HepG2 (cell line): Measurements from ENCODE around the gene LLGL2. TPM values are rescaled to one million over a fixed set of nuclear protein-coding genes. Genes with fewer than 3 reads are reported as not detected.

Experiments
- CREBL2 ChIP-seq: sonication (generic); formaldehyde crosslinking; IDR thresholded peaks from 2 replicates; pipeline ENCODE4 v1.8.1; 2023; ENCODE audit warnings: missing genetic modification reagents, mild to moderate bottlenecking, borderline replicate concordance
- ETS1 ChIP-seq: sonication (generic); formaldehyde crosslinking; IDR thresholded peaks from 2 replicates; pipeline ENCODE4 v1.4.0; 2020; ENCODE audit warnings: missing genetic modification reagents
- FOSL2 ChIP-seq: sonication (generic); formaldehyde crosslinking; IDR thresholded peaks from 2 replicates; pipeline ENCODE4 v1.4.0; 2020; ENCODE audit warnings: missing genetic modification reagents
- HOMEZ ChIP-seq: IDR thresholded peaks from 2 replicates; pipeline ENCODE4 v1.6.1; 2016; ENCODE audit warnings: low read depth
- KDM5B ChIP-seq: sonication (generic); formaldehyde crosslinking; IDR thresholded peaks from 2 replicates; pipeline ENCODE4 v1.4.0; 2020; ENCODE audit warnings: missing genetic modification reagents, mild to moderate bottlenecking, borderline replicate concordance
- NCOA2 ChIP-seq: sonication (generic); formaldehyde crosslinking; IDR thresholded peaks from 2 replicates; pipeline ENCODE4 v1.8.0; 2022; ENCODE audit warnings: inconsistent platforms
- NR2F6 ChIP-seq, 2 experiments: IDR thresholded peaks; 2 replicates each; pipeline ENCODE4 v1.6.1; 2016; ENCODE audit warnings: antibody characterized with exemption in 1 of 2, mild to moderate bottlenecking in 1 of 2
- PRDM10 ChIP-seq: sonication (generic); formaldehyde crosslinking; IDR thresholded peaks from 2 replicates; pipeline ENCODE4 v1.4.0; 2020; ENCODE audit warnings: low read depth, missing genetic modification reagents
- TEAD3 ChIP-seq: optimal IDR thresholded peaks from 2 replicates; pipeline ENCODE3; 2016; ENCODE audit warnings: borderline replicate concordance
- ZHX1 ChIP-seq: sonication (generic); formaldehyde crosslinking; IDR thresholded peaks from 2 replicates; pipeline ENCODE4 v1.8.1; 2022; ENCODE audit warnings: low read depth, mild to moderate bottlenecking, missing genetic modification reagents
- ZNF329 ChIP-seq: sonication (generic); formaldehyde crosslinking; IDR thresholded peaks from 2 replicates; pipeline ENCODE4 v1.9.0; 2021; ENCODE audit warnings: low read depth, mild to moderate bottlenecking, missing genetic modification reagents
- ZNF451 ChIP-seq: sonication (generic); formaldehyde crosslinking; IDR thresholded peaks from 2 replicates; pipeline ENCODE4 v1.5.0; 2020; ENCODE audit warnings: mild to moderate bottlenecking, missing genetic modification reagents
- polyA plus RNA-seq, 8 experiments: library from polyadenylated mRNA; depleted of rRNA in 3 of 8; stranded (reverse) in 7 of 8; unstranded in 1 of 8; fragments of >200 nt; fragmentation: Illumina TruSeq in 4 of 8; extraction: Trizol in 4 of 8; gene quantifications; 2 replicates each; pipeline versions ENCODE4 v1.2.1 to v1.2.3, GENCODE V29; 2011 to 2016; ENCODE audit warnings: low read depth in 4 of 8, missing spikeins in 1 of 8, mixed read lengths in 1 of 8; ENCODE audit not compliant: insufficient read depth in 1 of 8
- total RNA-seq, 5 experiments: library from RNA; depleted of rRNA; stranded (reverse); fragments of >200 nt; fragmentation: Illumina TruSeq; extraction: Trizol; gene quantifications; 2 replicates each; pipeline ENCODE4 v1.2.3, GENCODE V29; 2016; ENCODE audit warnings: low read depth in 1 of 5
- TF ChIP-seq, protein P1 (sequence below): sonication (generic); formaldehyde crosslinking; IDR thresholded peaks from 2 replicates; pipeline ENCODE4 v1.5.0; 2020; ENCODE audit warnings: missing genetic modification reagents
- TF ChIP-seq, protein P2 (sequence below): sonication (generic); formaldehyde crosslinking; IDR thresholded peaks from 2 replicates; pipeline ENCODE4 v1.4.0; 2020; ENCODE audit warnings: missing genetic modification reagents

The LLGL2 gene
- total and polyA plus RNA-seq, 2 of the 13 experiments (the other 11 are each of a cell fraction or from before 2014, with no cell fraction given): 83.0 to 86.7 TPM

DNA sequence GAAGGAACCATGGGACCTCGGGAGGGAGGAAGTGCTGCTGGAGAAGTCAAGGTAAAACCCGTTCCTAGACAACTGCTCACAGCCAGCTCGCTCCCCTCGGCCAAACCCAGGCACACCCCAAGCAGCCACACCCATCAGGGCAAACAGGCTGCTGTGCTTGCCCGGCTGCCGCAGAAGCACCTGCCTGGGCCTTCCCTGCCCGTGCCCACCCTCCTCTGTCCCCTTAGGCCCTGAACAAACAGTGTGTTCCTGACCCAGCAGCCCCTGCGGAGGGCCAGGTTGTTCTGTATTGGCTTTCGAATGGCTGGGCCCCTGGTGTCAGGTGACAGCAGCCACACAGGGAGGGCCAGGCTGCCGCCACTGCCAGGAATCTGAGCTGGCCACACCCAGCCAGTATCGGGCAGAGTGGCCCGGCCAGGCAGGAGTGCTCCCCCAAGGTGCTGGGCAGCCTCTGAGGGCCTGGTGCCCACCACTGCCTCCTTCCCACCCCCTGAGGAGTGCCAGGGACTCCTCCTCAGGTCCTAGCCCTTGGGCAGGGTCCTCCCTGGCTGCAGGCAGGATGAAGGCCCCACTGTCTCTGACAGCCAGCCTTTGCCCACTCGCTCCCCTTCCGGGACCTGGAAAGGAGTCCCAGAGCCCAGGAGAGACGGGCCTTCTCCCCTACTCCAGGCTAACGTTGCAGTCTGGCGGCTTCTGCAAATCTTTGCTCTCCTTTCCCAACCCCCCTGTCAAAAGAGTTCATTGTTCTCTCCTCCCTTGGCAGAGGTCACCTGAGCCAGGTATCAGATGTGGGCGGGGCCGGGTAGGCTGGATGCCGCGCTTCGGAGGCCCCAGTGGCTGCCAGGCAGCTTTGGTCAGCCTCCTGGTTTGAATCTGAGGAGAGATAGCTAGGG lies 24.0 kb downstream of the LLGL2 start (continued):
- TF ChIP-seq, protein P1, sequence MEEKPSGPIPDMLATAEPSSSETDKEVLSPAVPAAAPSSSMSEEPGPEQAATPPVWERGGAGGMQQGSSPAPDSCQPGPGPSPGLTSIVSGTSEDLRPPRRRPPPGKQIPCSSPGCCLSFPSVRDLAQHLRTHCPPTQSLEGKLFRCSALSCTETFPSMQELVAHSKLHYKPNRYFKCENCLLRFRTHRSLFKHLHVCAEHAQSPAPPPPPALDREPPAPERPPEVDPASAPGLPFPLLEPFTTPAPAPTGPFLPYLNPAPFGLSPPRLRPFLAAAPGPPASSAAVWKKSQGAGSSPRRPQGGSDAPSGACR (CRISPR knock-in tag): 0 out of 2 replicates have a peak, but pooled peaks have one; percentile 35
- TF ChIP-seq, protein P2, sequence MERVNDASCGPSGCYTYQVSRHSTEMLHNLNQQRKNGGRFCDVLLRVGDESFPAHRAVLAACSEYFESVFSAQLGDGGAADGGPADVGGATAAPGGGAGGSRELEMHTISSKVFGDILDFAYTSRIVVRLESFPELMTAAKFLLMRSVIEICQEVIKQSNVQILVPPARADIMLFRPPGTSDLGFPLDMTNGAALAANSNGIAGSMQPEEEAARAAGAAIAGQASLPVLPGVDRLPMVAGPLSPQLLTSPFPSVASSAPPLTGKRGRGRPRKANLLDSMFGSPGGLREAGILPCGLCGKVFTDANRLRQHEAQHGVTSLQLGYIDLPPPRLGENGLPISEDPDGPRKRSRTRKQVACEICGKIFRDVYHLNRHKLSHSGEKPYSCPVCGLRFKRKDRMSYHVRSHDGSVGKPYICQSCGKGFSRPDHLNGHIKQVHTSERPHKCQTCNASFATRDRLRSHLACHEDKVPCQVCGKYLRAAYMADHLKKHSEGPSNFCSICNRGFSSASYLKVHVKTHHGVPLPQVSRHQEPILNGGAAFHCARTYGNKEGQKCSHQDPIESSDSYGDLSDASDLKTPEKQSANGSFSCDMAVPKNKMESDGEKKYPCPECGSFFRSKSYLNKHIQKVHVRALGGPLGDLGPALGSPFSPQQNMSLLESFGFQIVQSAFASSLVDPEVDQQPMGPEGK (CRISPR knock-in tag): peak; percentile 79
- TF ChIP-seq HOMEZ (CRISPR knock-in tag) (peak; percentile 71; the same call in 1 of the 2 replicates), ZHX1 (CRISPR knock-in tag) (0 out of 2 replicates have a peak, but pooled peaks have one; percentile 54), ZNF329 (0 out of 2 replicates have a peak, but pooled peaks have one; percentile 67), CREBL2 (CRISPR knock-in tag) (0 out of 2 replicates have a peak, but pooled peaks have one; percentile 48), KDM5B (CRISPR knock-in tag) (peak; percentile 90), TEAD3 (CRISPR knock-in tag) (peak; percentile 73), PRDM10 (CRISPR knock-in tag) (0 out of 2 replicates have a peak, but pooled peaks have one; percentile 82), ZNF451 (CRISPR knock-in tag) (0 out of 2 replicates have a peak, but pooled peaks have one; percentile 84), NR2F6 (IDR thresholded peaks at IDR 0.05) (no peak), NR2F6 (CRISPR knock-in tag; IDR thresholded peaks at IDR 0.05) (0 out of 2 replicates have a peak, but pooled peaks have one; percentile 42), ETS1 (no peak), NCOA2 (peak; percentile 51), FOSL2 (peak; percentile 46)
